K562 (cell line): ENCODE results near the gene TBC1D17. TPM values are rescaled to one million over a fixed set of nuclear protein-coding genes. Genes with fewer than 3 reads are reported as not detected.

Experiments
- ARID2 ChIP-seq: fragments of 450-650 bp; IDR thresholded peaks from 2 replicates; pipeline ENCODE4 v1.6.1; 2017; ENCODE audit warnings: antibody characterized with exemption, mild to moderate bottlenecking
- ASH1L ChIP-seq: fragments of 450-650 bp; IDR thresholded peaks from 2 replicates; pipeline ENCODE4 v1.6.1; 2018; ENCODE audit warnings: borderline replicate concordance, mild to moderate bottlenecking, low read depth; ENCODE audit not compliant: partially characterized antibody
- CBFA2T2 ChIP-seq: fragments of 450-650 bp; conservative IDR thresholded peaks from 2 replicates; pipeline ENCODE4 v1.6.1; 2017; ENCODE audit warnings: mild to moderate bottlenecking
- CREB1 ChIP-seq, 2 experiments: sonication (generic) in 1 of 2; formaldehyde crosslinking in 1 of 2; IDR thresholded peaks; 2 replicates each; pipeline versions ENCODE4 v1.6.1 to v1.8.0; 2012 to 2022; ENCODE audit warnings: inconsistent platforms in 1 of 2, mild to moderate bottlenecking in 1 of 2, missing genetic modification reagents in 1 of 2, moderate library complexity in 1 of 2
- ETV1 ChIP-seq: fragments of 450-650 bp; conservative IDR thresholded peaks from 2 replicates; pipeline ENCODE4 v1.6.1; 2016; ENCODE audit warnings: missing genetic modification characterization, control low read depth, low read depth, missing compliant biosample characterization
- GABPB1 ChIP-seq: sonication (generic); formaldehyde crosslinking; IDR thresholded peaks from 2 replicates; pipeline ENCODE4 v1.8.0; 2022; ENCODE audit warnings: mild to moderate bottlenecking, missing genetic modification reagents
- GTF2E2 ChIP-seq: fragments of 200-800 bp; sonication (Bioruptor generic); IDR thresholded peaks from 2 replicates; pipeline ENCODE4 v1.6.1; 2016; ENCODE audit warnings: missing genetic modification characterization, missing compliant biosample characterization
- GTF2F1 ChIP-seq: IDR thresholded peaks from 2 replicates; pipeline ENCODE4 v1.6.1; 2011; ENCODE audit warnings: low read depth, low read length, improper control_type of control experiment
- KLF13 ChIP-seq: fragments of 450-650 bp; IDR thresholded peaks from 2 replicates; pipeline ENCODE4 v1.6.1; 2016; ENCODE audit warnings: missing genetic modification characterization, low read depth, mild to moderate bottlenecking, missing compliant biosample characterization, moderate library complexity, borderline replicate concordance
- KLF16 ChIP-seq: IDR thresholded peaks from 2 replicates; pipeline ENCODE4 v1.6.1; 2016; ENCODE audit warnings: antibody characterized with exemption
- MAX ChIP-seq: sonication (generic); formaldehyde crosslinking; IDR thresholded peaks from 2 replicates; pipeline ENCODE4 v1.9.0; 2022; ENCODE audit warnings: mild to moderate bottlenecking, missing genetic modification reagents
- MTA3 ChIP-seq: fragments of 450-650 bp; formaldehyde crosslinking; IDR thresholded peaks from 2 replicates; pipeline ENCODE4 v1.6.1; 2017; ENCODE audit warnings: mild to moderate bottlenecking, borderline replicate concordance
- MTF1 ChIP-seq: fragments of 250-450 bp; sonication (Bioruptor Pico); IDR thresholded peaks from 2 replicates; pipeline ENCODE4 v1.9.0; 2021; ENCODE audit warnings: moderate library complexity, mild to moderate bottlenecking, inconsistent platforms, borderline replicate concordance
- NELFE ChIP-seq: IDR thresholded peaks from 2 replicates; pipeline ENCODE4 v1.6.1; 2011; ENCODE audit warnings: mild to moderate bottlenecking; ENCODE audit not compliant: insufficient read depth, insufficient read length
- NFE2 ChIP-seq: IDR thresholded peaks from 2 replicates; pipeline ENCODE4 v1.6.1; 2014; ENCODE audit warnings: antibody characterized with exemption, low read depth
- NFIX ChIP-seq: fragments of 250-450 bp; sonication (Bioruptor Pico); IDR thresholded peaks from 2 replicates; pipeline ENCODE4 v1.4.0; 2020; ENCODE audit warnings: low read depth, mild to moderate bottlenecking, moderate library complexity
- SIRT6 ChIP-seq: IDR thresholded peaks from one replicate; pipeline ENCODE4 v1.6.1; 2012; ENCODE audit warnings: low read depth, mild to moderate bottlenecking, control low read depth, inconsistent platforms, low read length, moderate library complexity
- SLC30A9 ChIP-seq: fragments of 250-450 bp; sonication (Bioruptor Pico); IDR thresholded peaks from 2 replicates; pipeline ENCODE4 v1.8.0; 2022; ENCODE audit warnings: mild to moderate bottlenecking, moderate library complexity
- SREBF2 ChIP-seq: sonication (generic); formaldehyde crosslinking; IDR thresholded peaks from 2 replicates; pipeline ENCODE4 v1.4.0; 2020; ENCODE audit warnings: mild to moderate bottlenecking, missing genetic modification reagents
- SRSF3 ChIP-seq: fragments of 200-400 bp; formaldehyde crosslinking; IDR thresholded peaks from 2 replicates; pipeline ENCODE4 v1.6.1; 2016; ENCODE audit warnings: mild to moderate bottlenecking, low read length, moderate library complexity; ENCODE audit not compliant: insufficient read depth
- TAL1 ChIP-seq: fragments of 450-650 bp; IDR thresholded peaks from 2 replicates; pipeline ENCODE4 v1.6.1; 2016; ENCODE audit warnings: mild to moderate bottlenecking
- THAP12 ChIP-seq: fragments of 250-450 bp; sonication (Bioruptor Pico); IDR thresholded peaks from 2 replicates; pipeline ENCODE4 v1.9.0; 2021; ENCODE audit warnings: mild to moderate bottlenecking, inconsistent platforms
- ZKSCAN3 ChIP-seq: fragments of 250-450 bp; sonication (Bioruptor Pico); IDR thresholded peaks from 2 replicates; pipeline ENCODE4 v1.4.0; 2020
- ZNF174 ChIP-seq: fragments of 250-450 bp; sonication (Bioruptor Pico); IDR thresholded peaks from 2 replicates; pipeline ENCODE4 v1.4.0; 2020; ENCODE audit warnings: mild to moderate bottlenecking
- ZNF316 ChIP-seq: fragments of 450-650 bp; IDR thresholded peaks from 2 replicates; pipeline ENCODE4 v1.6.1; 2016
- ZNF507 ChIP-seq: conservative IDR thresholded peaks from 2 replicates; pipeline ENCODE4 v1.6.1; 2017; ENCODE audit warnings: missing genetic modification characterization, missing compliant biosample characterization
- ZNF511 ChIP-seq: sonication (generic); formaldehyde crosslinking; IDR thresholded peaks from 2 replicates; pipeline ENCODE4 v1.8.0; 2022; ENCODE audit warnings: mild to moderate bottlenecking, missing genetic modification reagents
- ZNF717 ChIP-seq: fragments of 250-450 bp; sonication (Bioruptor Pico); IDR thresholded peaks from 2 replicates; pipeline ENCODE4 v1.5.0; 2021
- polyA plus RNA-seq, 8 experiments: library from polyadenylated mRNA; depleted of rRNA in 4 of 8; stranded (reverse) in 5 of 8; unstranded in 3 of 8; fragments of >200 nt; fragmentation: Nextera tagmentation in 2 of 8; fragmentation: Illumina TruSeq in 1 of 8; extraction: Ambion mirVana in 2 of 8; extraction: Trizol in 1 of 8; gene quantifications; 2 replicates each; pipeline versions ENCODE4 v1.2.1 to v1.2.3, GENCODE V29; 2011 to 2014; ENCODE audit warnings: inconsistent platforms in 1 of 8, missing spikeins in 1 of 8
- total RNA-seq, 7 experiments: library from RNA; depleted of rRNA in 6 of 7; stranded (reverse); fragments of >200 nt in 6 of 7; fragmentation: Illumina TruSeq in 2 of 7; extraction: Trizol in 2 of 7; gene quantifications; 2 replicates each; pipeline versions ENCODE4 v1.2.1 to v1.2.3, GENCODE V29; 2011 to 2021; ENCODE audit warnings: low replicate concordance in 1 of 7

The TBC1D17 gene
- total and polyA plus RNA-seq, 9 of the 15 experiments (the other 6 are each of a cell fraction or from before 2014, with no cell fraction given), result 0.42 to 16.0 (median 3.8) TPM

- TF ChIP-seq ASH1L (peak; percentile 55), SRSF3 (no peak), GTF2F1 (no peak), ZNF511 (no peak), CBFA2T2 (peak; percentile 81), SREBF2 (CRISPR knock-in tag) (no peak), MTA3 (no peak; the same call in 1 of the 2 replicates), GTF2E2 (tag) (peak; percentile 54), KLF13 (tag) (peak; percentile 99), THAP12 (CRISPR knock-in tag) (no peak), CREB1 (IDR thresholded peaks at IDR 0.05) (peak; percentile 91), CREB1 (CRISPR knock-in tag; IDR thresholded peaks at IDR 0.05) (peak; percentile 95), GABPB1 (CRISPR knock-in tag) (peak; percentile 97), MAX (CRISPR knock-in tag) (peak; percentile 90), NFIX (peak; percentile 57; the same call in 1 of the 2 replicates), SLC30A9 (CRISPR knock-in tag) (no peak), ZNF717 (CRISPR knock-in tag) (no peak), NELFE (no peak), TAL1 (no peak), ZNF174 (CRISPR knock-in tag) (no peak), ZNF507 (tag) (no peak), NFE2 (peak; percentile 65), KLF16 (no peak), ARID2 (no peak), ZNF316 (peak; percentile 67), MTF1 (CRISPR knock-in tag) (no peak), SIRT6 (no peak), ETV1 (tag) (peak; percentile 99), ZKSCAN3 (CRISPR knock-in tag) (no peak)
Measured at GRCh38 chr19:49877020-49877878, at the start of gene TBC1D17, which contains the start of gene AKT1S1 (continued).
